Panc1 (cell line): ENCODE data around the gene BLCAP. TPM values are rescaled to one million over a fixed set of nuclear protein-coding genes. Genes with fewer than 3 reads are reported as not detected.

Experiments
- ATAC-seq: fragments of 200-7000 bp; cut with Tn5 transposase; 2 replicates; pipeline ENCODE4 v1.9.1; 2020; ENCODE audit warnings: mild to moderate bottlenecking, moderate library complexity
- BruUV-seq: library from RNA; stranded (reverse); fragments of 400-500 nt; replicated peaks from 2 replicates; lab custom pipeline; 2021; lab: Mats Ljungman, UMichigan
- CTCF ChIA-PET: fragments of 300-600 bp; sonication (Branson Sonifier 250); formaldehyde crosslinking; loops from one replicate; lab custom pipeline; 2022; ENCODE audit warnings: antibody characterized with exemption; lab: Charles Lee
- POLR2A ChIA-PET: fragments of 300-600 bp; sonication (Branson Sonifier 250); formaldehyde crosslinking; loops from one replicate; lab custom pipeline; 2022; ENCODE audit warnings: antibody characterized with exemption; lab: Charles Lee
- DNase-seq: peaks from one replicate; pipeline ENCODE4 v3.0.0-alpha.2; 2010; ENCODE audit warnings: low read depth, low spot score
- H3K27ac ChIP-seq: 2 replicates; pipeline ENCODE4 v1.5.1; 2011; ENCODE audit warnings: mild to moderate bottlenecking, low read length, inconsistent platforms
- H3K27me3 ChIP-seq: fragments of 200-500 bp; sonication (Bioruptor generic); 2 replicates; pipeline ENCODE4 v1.6.0; 2014; ENCODE audit warnings: low read length, inconsistent platforms; ENCODE audit not compliant: control insufficient read depth, insufficient read depth
- H3K36me3 ChIP-seq: fragments of 200-500 bp; sonication (Bioruptor generic); 2 replicates; pipeline ENCODE4 v1.5.1; 2014; ENCODE audit warnings: inconsistent platforms, mild to moderate bottlenecking, low read length, moderate library complexity; ENCODE audit not compliant: control insufficient read depth, insufficient read depth
- H3K4me1 ChIP-seq: 2 replicates; pipeline ENCODE4 v1.5.1; 2011; ENCODE audit warnings: inconsistent platforms, mild to moderate bottlenecking, low read length, moderate library complexity; ENCODE audit not compliant: control insufficient read depth, insufficient read depth
- H3K4me3 ChIP-seq, 2 experiments: 2 replicates each; pipeline ENCODE4 v1.5.1; 2011 to 2012; ENCODE audit warnings: low read depth in 2 of 2, low read length in 2 of 2, mild to moderate bottlenecking in 2 of 2, inconsistent platforms in 1 of 2, moderate library complexity in 1 of 2
- H3K9me3 ChIP-seq: fragments of 200-500 bp; sonication (Bioruptor generic); 2 replicates; pipeline ENCODE4 v1.5.1; 2014; ENCODE audit warnings: low read depth, mild to moderate bottlenecking, inconsistent platforms, low read length, moderate library complexity; ENCODE audit not compliant: control insufficient read depth, insufficient read depth
- CTCF ChIP-seq: fragments of 450-650 bp; IDR thresholded peaks from 2 replicates; pipeline ENCODE4 v1.5.1; 2017; ENCODE audit warnings: mild to moderate bottlenecking
- POLR2AphosphoS5 ChIP-seq: IDR thresholded peaks from 2 replicates; pipeline ENCODE4 v1.6.1; 2012; ENCODE audit warnings: mild to moderate bottlenecking, low read depth, low read length, moderate library complexity
- REST ChIP-seq, 2 experiments: IDR thresholded peaks; 2 replicates each; pipeline ENCODE4 v1.6.1; 2011 to 2012; ENCODE audit warnings: low read depth in 2 of 2, control low read depth in 1 of 2, low read length in 1 of 2, mild to moderate bottlenecking in 1 of 2, moderate library complexity in 1 of 2; ENCODE audit not compliant: insufficient read depth in 1 of 2
- SIN3A ChIP-seq: IDR thresholded peaks from 2 replicates; pipeline ENCODE4 v1.6.1; 2012; ENCODE audit warnings: low read depth, mild to moderate bottlenecking, low read length, moderate library complexity, borderline replicate concordance; ENCODE audit not compliant: insufficient read depth
- TCF7L2 ChIP-seq: IDR thresholded peaks from 2 replicates; pipeline ENCODE4 v1.6.1; 2011; ENCODE audit warnings: mild to moderate bottlenecking, low read depth, low read length, inconsistent platforms
- in situ Hi-C: cut with HindIII; loops from 2 replicates; pipeline ENCODE4 v1.10.0; 2016; ENCODE audit warnings: low sequenced_read_pairs, low pct_unique_long_range_greater_than_20kb
- intact Hi-C: fragments of 100-400 bp; cut with micrococcal nuclease; formaldehyde crosslinking; loops from one replicate; pipeline ENCODE4 v1.10.0; 2022; ENCODE audit not compliant: unreplicated experiment
- total RNA-seq: library from RNA; stranded (reverse); gene quantifications from one replicate; pipeline ENCODE4 v1.2.1, GENCODE V29; 2021; ENCODE audit not compliant: unreplicated experiment

Gene BLCAP
- total RNA-seq, 1 experiment from 2014 or later: 50.1 TPM

GRCh38 chr20:37494301-37494700 is 33.4 kb downstream of the BLCAP start:
- no peak overlapping the region for H3K4me3 ChIP-seq
- no TSS peak for BruUV-seq
- intact Hi-C loops (no loop called here), in situ Hi-C loops (no loop called here)
- ChIA-PET CTCF (no interaction called here), POLR2A (no interaction called here)
- H3K27me3 ChIP-seq: no peaks in the 10 kb centered on the region
- no peaks in the 10 kb centered on the region for H3K9me3 ChIP-seq
- DNase-seq: no peak
- ATAC-seq: no peak
- H3K4me1 ChIP-seq: no peaks in the 10 kb centered on the region
- TF ChIP-seq TCF7L2: no peak
- TF ChIP-seq CTCF: no peak
- TF ChIP-seq REST (IDR thresholded peaks at IDR 0.05; ENCODE audit: insufficient read depth in 1 of 2, low read depth in 2 of 2, low read length in 1 of 2): no peak
- no peak for TF ChIP-seq POLR2AphosphoS5
- TF ChIP-seq SIN3A: no peak
- H3K36me3 ChIP-seq: no peaks in the 10 kb centered on the region
- no peak overlapping the region for H3K27ac ChIP-seq

- no peaks in the 10 kb centered on the region for H3K36me3 ChIP-seq
- H3K4me3 ChIP-seq: no peak overlapping the region
- DNase-seq: no peak
- H3K9me3 ChIP-seq: no peaks in the 10 kb centered on the region
- intact Hi-C loops (no loop called here), in situ Hi-C loops (no loop called here)
- TF ChIP-seq SIN3A: no peak
- TF ChIP-seq CTCF: no peak
- no peak for TF ChIP-seq POLR2AphosphoS5
- TF ChIP-seq TCF7L2: no peak
- no peak for TF ChIP-seq REST (IDR thresholded peaks at IDR 0.05; ENCODE audit: insufficient read depth in 1 of 2, low read depth in 2 of 2, low read length in 1 of 2)
- no TSS peak for BruUV-seq
- H3K27ac ChIP-seq: no peak overlapping the region
- H3K27me3 ChIP-seq: no peaks in the 10 kb centered on the region
- CTCF ChIA-PET: no interaction called here
- no peaks in the 10 kb centered on the region for H3K4me1 ChIP-seq
- POLR2A ChIA-PET: no interaction called here
- ATAC-seq: no peak
These were observed 34.7 kb downstream of the BLCAP start for GRCh38 chr20:37492945-37493344.
